Neural crest cell (in vitro differentiated cells): ENCODE results near the gene THBS3. TPM values are rescaled to one million over a fixed set of nuclear protein-coding genes. Genes with fewer than 3 reads are reported as not detected.

Experiments used
- DNase-seq: peaks from one replicate; pipeline ENCODE4 v3.0.0; 2021; ENCODE audit warnings: low read depth, mixed read lengths, low spot score
- H3K27ac Mint-ChIP-seq: one replicate; pipeline ENCODE4 v1.8.0; 2021; ENCODE audit warnings: mild to moderate bottlenecking, mixed read lengths; ENCODE audit not compliant: unreplicated experiment
- H3K27me3 Mint-ChIP-seq: 2 replicates; pipeline ENCODE4 v1.8.0; 2021; ENCODE audit warnings: low read depth, mild to moderate bottlenecking, mixed read lengths
- H3K36me3 Mint-ChIP-seq: 2 replicates; pipeline ENCODE4 v1.8.0; 2021; ENCODE audit warnings: low read depth, mild to moderate bottlenecking, mixed read lengths
- H3K4me1 Mint-ChIP-seq: 2 replicates; pipeline ENCODE4 v1.8.0; 2021; ENCODE audit warnings: mixed read lengths
- H3K4me3 Mint-ChIP-seq: one replicate; pipeline ENCODE4 v1.8.0; 2021; ENCODE audit warnings: mild to moderate bottlenecking, mixed read lengths
- H3K9me3 Mint-ChIP-seq: 2 replicates; pipeline ENCODE4 v1.8.0; 2021; ENCODE audit warnings: mixed read lengths
- CTCF ChIP-seq: fragments of 200-600 bp; sonication (generic); conservative IDR thresholded peaks from 2 replicates; pipeline ENCODE4 v1.5.0; 2021; ENCODE audit warnings: antibody characterized with exemption, mild to moderate bottlenecking
- total RNA-seq: library from RNA; stranded (reverse); gene quantifications from 2 replicates; pipeline ENCODE4 v1.2.1, GENCODE V29; 2021

Gene THBS3
- total RNA-seq, 1 donor from 2014 or later: 21.4 TPM

- no peak for DNase-seq
- Mint-ChIP-seq H3K4me1 (peaks cover 6% of the 10 kb centered on the region), H3K27ac (no peak overlapping the region), H3K27me3 (peaks cover 5% of the 10 kb centered on the region), H3K9me3 (no peaks in the 10 kb centered on the region), H3K36me3 (peaks cover 4% of the 10 kb centered on the region), H3K4me3 (no peak overlapping the region)
- no peak for TF ChIP-seq CTCF
These were observed 23.3 kb downstream of the THBS3 start for GRCh38 chr1:155184351-155184811.

- H3K27ac Mint-ChIP-seq: no peak overlapping the region
- H3K36me3 Mint-ChIP-seq: peaks cover 4% of the 10 kb centered on the region
- H3K4me1 Mint-ChIP-seq: peaks cover 9% of the 10 kb centered on the region
- DNase-seq: no peak
- no peak for TF ChIP-seq CTCF
- H3K9me3 Mint-ChIP-seq: no peaks in the 10 kb centered on the region
- H3K27me3 Mint-ChIP-seq: peaks cover 5% of the 10 kb centered on the region
- no peak overlapping the region for H3K4me3 Mint-ChIP-seq
These were observed 23.9 kb downstream of the THBS3 start for GRCh38 chr1:155183775-155184221.

- TF ChIP-seq CTCF: no peak
- H3K4me3 Mint-ChIP-seq: no peak overlapping the region
- no peak overlapping the region for H3K27ac Mint-ChIP-seq
- H3K9me3 Mint-ChIP-seq: no peaks in the 10 kb centered on the region
- no peaks in the 10 kb centered on the region for H3K27me3 Mint-ChIP-seq
- no peak for DNase-seq
- H3K4me1 Mint-ChIP-seq: peaks cover 4% of the 10 kb centered on the region
- H3K36me3 Mint-ChIP-seq: peaks cover 3% of the 10 kb centered on the region
These were observed 25.6 kb downstream of the THBS3 start for GRCh38 chr1:155182052-155182550.

- DNase-seq: no peak
- H3K27ac Mint-ChIP-seq: no peak overlapping the region
- H3K4me1 Mint-ChIP-seq: peaks cover 8% of the 10 kb centered on the region
- no peaks in the 10 kb centered on the region for H3K9me3 Mint-ChIP-seq
- H3K4me3 Mint-ChIP-seq: no peak overlapping the region
- no peaks in the 10 kb centered on the region for H3K27me3 Mint-ChIP-seq
- H3K36me3 Mint-ChIP-seq: peaks cover 3% of the 10 kb centered on the region
- no peak for TF ChIP-seq CTCF
These were observed 26.2 kb downstream of the THBS3 start for GRCh38 chr1:155181371-155182051.

GRCh38 chr1:155179112-155180031, 28.3 kb downstream of the THBS3 start:
- DNase-seq: no peak
- Mint-ChIP-seq H3K9me3 (no peaks in the 10 kb centered on the region), H3K4me1 (peaks cover 18% of the 10 kb centered on the region), H3K27ac (no peak overlapping the region), H3K36me3 (peaks cover 3% of the 10 kb centered on the region), H3K4me3 (no peak overlapping the region), H3K27me3 (no peaks in the 10 kb centered on the region)
- no peak for TF ChIP-seq CTCF
